Stomach (tissue), 9 donors: ENCODE data around the gene MCM8. TPM values are rescaled to one million over a fixed set of nuclear protein-coding genes. Genes with fewer than 3 reads are reported as not detected.

Experiments used
- DNase-seq, 2 donors: peaks; one replicate each; pipeline versions ENCODE4 v3.0.0 to v3.0.0-alpha.2; 2013 to 2019
- H3K27ac ChIP-seq, 5 donors: fragments of 200-600 bp in 4 of 5; sonication (generic) in 4 of 5; one replicate each; pipeline ENCODE4 v1.5.1; 2013 to 2019; ENCODE audit warnings: mild to moderate bottlenecking in 1 of 5, moderate library complexity in 1 of 5
- H3K27me3 ChIP-seq, 3 donors: fragments of 200-600 bp; sonication (generic); one replicate each; pipeline ENCODE4 v1.5.1; 2017 to 2019; ENCODE audit warnings: mixed run types in 1 of 3
- H3K36me3 ChIP-seq, 4 donors: fragments of 200-600 bp; sonication (generic); 1 replicate in 3 of 4; 2 replicates in 1 of 4; pipeline ENCODE4 v1.5.1; 2016 to 2019
- H3K4me1 ChIP-seq, 4 donors: fragments of 200-600 bp; sonication (generic); one replicate each; pipeline ENCODE4 v1.5.1; 2016 to 2019
- H3K4me3 ChIP-seq, 4 donors: fragments of 200-600 bp; sonication (generic) in 3 of 4; one replicate each; pipeline ENCODE4 v1.5.1; 2016 to 2019; ENCODE audit warnings: mild to moderate bottlenecking in 1 of 4
- H3K9me3 ChIP-seq, 4 donors: fragments of 200-600 bp; sonication (generic); one replicate each; pipeline ENCODE4 v1.5.1; 2016 to 2019
- EP300 ChIP-seq: sonication (generic); formaldehyde crosslinking; IDR thresholded peaks from one replicate; pipeline ENCODE4 v1.6.1; 2017; ENCODE audit warnings: antibody characterized with exemption
- POLR2A ChIP-seq, 4 donors: fragments of 450-650 bp; IDR thresholded peaks; one replicate each; pipeline ENCODE4 v1.6.1; 2016; ENCODE audit warnings: antibody characterized with exemption in 4 of 4, control low read depth in 2 of 4, mild to moderate bottlenecking in 1 of 4, moderate library complexity in 1 of 4
- POLR2AphosphoS5 ChIP-seq, 3 donors: sonication (generic); formaldehyde crosslinking; IDR thresholded peaks; one replicate each; pipeline ENCODE4 v1.6.1; 2016; ENCODE audit warnings: antibody characterized with exemption in 3 of 3
- WGBS, 5 donors: extraction: QIAGEN DNeasy Blood & Tissue Kit in 3 of 5; methylation state at CpG; one replicate each; pipeline versions ENCODE4 v1.1.5 to v1.1.7; 2013 to 2018; 5-methylcytosine and 5-hydroxymethylcytosine counted together
- intact Hi-C: fragments of 100-400 bp; cut with DNase I; formaldehyde crosslinking; loops from one replicate; pipeline ENCODE4 v1.15.1; 2023; ENCODE audit warnings: low total_unique reads
- polyA plus RNA-seq, 3 donors: library from polyadenylated mRNA; stranded (reverse); fragments of 200-250 nt; gene quantifications; one replicate each; pipeline ENCODE4 v1.2.3, GENCODE V29; 2013
- total RNA-seq, 5 donors: library from RNA; depleted of rRNA; stranded (reverse); fragments of >200 nt; gene quantifications; one replicate each; pipeline versions ENCODE4 v1.1.0 to v1.2.3, GENCODE V29; 2014 to 2016
- TF ChIP-seq, protein P1 (sequence below), 7 experiments: fragments of 450-650 bp in 4 of 7; fragments of 200-600 bp in 3 of 7; sonication (generic) in 3 of 7; IDR thresholded peaks; one replicate each; pipeline ENCODE4 v1.5.1; 2016 to 2019; ENCODE audit warnings: antibody characterized with exemption in 7 of 7, control low read depth in 2 of 7, mild to moderate bottlenecking in 1 of 7
- donor health status: healthy with polysubstance abuse.
- donor health status: Bipolar disorder and iron deficiency.
- donor health status: healthy.

The MCM8 gene
- total and polyA plus RNA-seq, 8 donors = 2.1 to 39.3 (median 3.6) TPM

DNA sequence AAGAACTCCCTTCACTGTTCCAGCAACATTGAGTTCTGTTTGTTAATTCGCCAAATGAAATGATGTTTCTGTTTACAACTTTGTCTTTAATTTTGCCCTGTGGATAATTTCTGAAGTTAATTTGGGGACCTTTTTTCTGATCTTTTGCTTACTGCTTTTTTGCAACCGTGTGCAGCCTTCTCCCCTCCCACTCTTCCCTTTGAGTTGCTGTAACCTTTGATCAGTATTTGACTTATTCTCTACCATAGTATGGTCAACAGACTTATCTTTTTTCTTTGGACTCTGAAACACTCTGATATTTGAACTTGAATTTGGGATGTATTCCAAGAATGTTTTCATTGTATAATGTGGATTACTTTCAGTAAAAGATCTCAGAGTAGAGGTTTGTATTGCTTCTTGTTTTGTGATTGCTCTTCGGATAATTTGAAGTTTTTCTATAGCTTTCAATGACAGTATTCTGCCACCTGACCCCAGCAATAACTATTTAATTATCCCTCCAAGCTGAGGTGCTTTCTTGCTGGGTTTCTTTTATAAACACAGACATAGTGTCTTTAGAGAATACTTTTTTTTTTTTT is 57.2 kb downstream of the MCM8 start:
- intact Hi-C loops = no loop called here
- Histone ChIP-seq H3K9me3 (no peaks in the 10 kb centered on the region), H3K27ac (peak overlapping the region in 4 of 5 donors; percentile 87 to 93 (median 91)), H3K27me3 (no peaks in the 10 kb centered on the region), H3K4me1 (peaks cover 16 to 51% (median 42%) of the 10 kb centered on the region in 4 donors), H3K36me3 (peaks cover 17 to 32% (median 31%) of the 10 kb centered on the region in 4 donors), H3K4me3 (peak overlapping the region; percentile 82 to 99 (median 92))
- TF ChIP-seq EP300 (no peak), POLR2AphosphoS5 (IDR thresholded peaks at IDR 0.05) (peak in 2 of 3 donors; percentile 56 to 63)
- 16 to 36% (median 21%) methylated on average over 3 of the region's 3 CpGs for WGBS, 5 donors
- peak in 1 of 2 donors; percentile 50 for DNase-seq

DNA sequence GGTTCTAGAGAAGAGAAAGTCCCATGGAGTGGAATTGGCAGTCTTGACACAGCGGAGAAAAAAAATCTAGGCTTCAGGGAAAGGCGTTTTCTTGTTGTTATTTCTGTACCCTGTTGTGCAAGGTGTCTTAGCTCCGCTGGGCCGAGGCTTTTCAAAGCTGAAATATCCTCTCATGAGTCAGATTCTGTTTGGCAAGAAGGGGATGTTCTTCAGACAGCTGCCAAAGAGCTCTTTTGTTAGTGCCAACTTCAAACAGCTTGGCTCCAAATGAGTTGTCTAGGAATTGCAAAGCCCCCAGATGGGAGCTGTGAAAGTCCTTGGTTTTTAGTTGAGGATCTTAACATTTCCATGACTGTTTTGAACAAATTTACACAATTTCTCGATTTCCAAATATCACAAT is 57.8 kb downstream of the MCM8 start:
- TF ChIP-seq POLR2A (IDR thresholded peaks at IDR 0.05) (no peak), EP300 (no peak), POLR2AphosphoS5 (IDR thresholded peaks at IDR 0.05) (peak in 2 of 3 donors; percentile 61 to 80)
- TF ChIP-seq, protein P1, sequence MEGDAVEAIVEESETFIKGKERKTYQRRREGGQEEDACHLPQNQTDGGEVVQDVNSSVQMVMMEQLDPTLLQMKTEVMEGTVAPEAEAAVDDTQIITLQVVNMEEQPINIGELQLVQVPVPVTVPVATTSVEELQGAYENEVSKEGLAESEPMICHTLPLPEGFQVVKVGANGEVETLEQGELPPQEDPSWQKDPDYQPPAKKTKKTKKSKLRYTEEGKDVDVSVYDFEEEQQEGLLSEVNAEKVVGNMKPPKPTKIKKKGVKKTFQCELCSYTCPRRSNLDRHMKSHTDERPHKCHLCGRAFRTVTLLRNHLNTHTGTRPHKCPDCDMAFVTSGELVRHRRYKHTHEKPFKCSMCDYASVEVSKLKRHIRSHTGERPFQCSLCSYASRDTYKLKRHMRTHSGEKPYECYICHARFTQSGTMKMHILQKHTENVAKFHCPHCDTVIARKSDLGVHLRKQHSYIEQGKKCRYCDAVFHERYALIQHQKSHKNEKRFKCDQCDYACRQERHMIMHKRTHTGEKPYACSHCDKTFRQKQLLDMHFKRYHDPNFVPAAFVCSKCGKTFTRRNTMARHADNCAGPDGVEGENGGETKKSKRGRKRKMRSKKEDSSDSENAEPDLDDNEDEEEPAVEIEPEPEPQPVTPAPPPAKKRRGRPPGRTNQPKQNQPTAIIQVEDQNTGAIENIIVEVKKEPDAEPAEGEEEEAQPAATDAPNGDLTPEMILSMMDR (IDR thresholded peaks at IDR 0.05) = no peak
- Histone ChIP-seq H3K27ac (peak overlapping the region; percentile 52 to 93 (median 90)), H3K27me3 (no peaks in the 10 kb centered on the region), H3K36me3 (peaks cover 17 to 38% (median 36%) of the 10 kb centered on the region in 4 donors), H3K4me3 (peak overlapping the region; percentile 8 to 99 (median 89)), H3K4me1 (peaks cover 16 to 52% (median 43%) of the 10 kb centered on the region in 4 donors), H3K9me3 (no peaks in the 10 kb centered on the region)
- 18 to 24% (median 20%) methylated on average over 5 of the region's 5 CpGs for WGBS, 5 donors
- DNase-seq = peak; percentile 53 to 64
- intact Hi-C loops = no loop called here

DNA sequence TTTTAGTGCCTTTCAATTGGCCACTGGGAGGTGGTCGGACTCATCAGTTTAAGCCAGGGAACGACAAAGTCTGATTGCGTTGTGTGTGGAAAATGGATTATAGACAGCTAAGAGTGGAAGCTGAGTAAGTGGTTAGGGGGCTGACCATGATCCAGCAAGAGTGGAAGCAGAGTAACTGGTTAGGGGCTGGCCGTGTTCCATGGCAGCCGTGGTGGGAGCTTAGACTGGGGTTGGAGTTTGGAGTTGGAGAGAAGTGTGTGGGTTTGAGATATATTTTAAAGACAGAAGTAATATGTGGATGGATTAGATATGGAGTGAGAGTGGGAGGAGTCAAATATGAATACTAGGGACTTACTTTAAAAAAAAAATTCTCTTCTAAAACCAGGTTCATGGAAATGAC is 61.7 kb downstream of the MCM8 start:
- intact Hi-C loops = no loop called here
- Histone ChIP-seq H3K9me3 (no peaks in the 10 kb centered on the region), H3K36me3 (peaks cover 19 to 71% (median 66%) of the 10 kb centered on the region in 4 donors), H3K4me3 (no peak overlapping the region), H3K27ac (no peak overlapping the region), H3K4me1 (peaks cover 12 to 56% (median 36%) of the 10 kb centered on the region in 4 donors), H3K27me3 (no peaks in the 10 kb centered on the region)
- 87 to 94% (median 91%) methylated on average over 5 of the region's 5 CpGs for WGBS, 5 donors
- DNase-seq = no peak
- no peak for TF ChIP-seq POLR2A (IDR thresholded peaks at IDR 0.05)
- TF ChIP-seq, protein P1 (IDR thresholded peaks at IDR 0.05) = no peak
- no peak for TF ChIP-seq POLR2AphosphoS5 (IDR thresholded peaks at IDR 0.05)
- TF ChIP-seq EP300 = no peak

DNA sequence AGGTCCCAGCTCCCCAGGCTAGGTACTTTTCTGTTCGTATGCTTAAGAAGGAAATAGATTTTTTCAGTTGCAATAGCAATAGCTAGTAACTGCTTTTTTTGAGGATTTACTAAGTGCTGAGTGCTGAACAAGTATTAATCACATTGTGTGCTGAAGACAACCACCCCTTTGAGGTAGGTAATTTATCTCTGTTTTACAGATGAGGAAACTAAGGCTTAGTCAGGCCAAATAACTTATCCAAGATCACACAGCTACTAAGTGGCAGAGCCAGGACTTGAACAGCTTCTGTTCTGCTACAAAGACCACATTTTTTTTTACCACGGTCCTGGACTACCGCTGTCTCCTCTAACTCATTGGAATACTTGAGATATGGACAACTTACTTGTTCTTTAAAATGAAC is 63.6 kb downstream of the MCM8 start:
- 66 to 80% (median 77%) methylated on average over 3 of the region's 3 CpGs for WGBS, 5 donors
- DNase-seq = no peak
- intact Hi-C loops = no loop called here

More for the DNA sequence above, 63.6 kb downstream of the MCM8 start:
- Histone ChIP-seq H3K9me3 (no peaks in the 10 kb centered on the region), H3K27ac (peak overlapping the region in 1 of 5 donors; percentile 41), H3K36me3 (peaks cover 19 to 76% (median 73%) of the 10 kb centered on the region in 4 donors), H3K4me1 (peaks cover 0 to 38% (median 19%) of the 10 kb centered on the region in 4 donors), H3K4me3 (no peak overlapping the region), H3K27me3 (no peaks in the 10 kb centered on the region)
- TF ChIP-seq, protein P1 (IDR thresholded peaks at IDR 0.05) = no peak
- TF ChIP-seq POLR2AphosphoS5 (IDR thresholded peaks at IDR 0.05) (no peak), POLR2A (IDR thresholded peaks at IDR 0.05) (no peak), EP300 (no peak)
